T1000 (cell line): ENCODE measurements around the gene NUTM2B.
"Not testable (repeated sequence)": the region's sequence is repeated elsewhere in the genome, so short reads cannot be mapped to it uniquely, and the experiment has no call there.

ENCODE experiments used
- DNase-seq: peaks from one replicate; lab custom pipeline; 2025; ENCODE audit warnings: mixed read lengths; lab: John Stamatoyannopoulos, UW

Gene NUTM2B

DNA sequence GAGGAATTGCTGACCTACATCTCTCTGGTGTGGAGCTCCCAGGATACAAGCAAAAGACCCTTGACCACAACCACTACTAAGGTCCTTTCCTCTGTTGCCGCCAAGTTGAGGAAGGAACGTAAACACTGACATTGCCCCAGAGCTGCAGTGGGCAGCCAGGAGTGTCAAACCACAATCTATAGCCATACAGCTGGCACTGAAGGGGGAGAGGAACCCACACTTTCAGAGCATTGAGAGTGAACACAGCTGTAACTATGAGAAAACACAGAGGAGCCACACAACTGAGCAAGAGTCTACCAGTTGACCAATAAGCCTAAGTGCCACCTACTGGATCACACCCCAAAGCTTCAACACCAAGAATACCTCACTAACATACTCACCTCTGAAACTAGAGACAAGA lies 45.5 kb downstream of the NUTM2B start:
- not testable (repeated sequence) for DNase-seq

DNA sequence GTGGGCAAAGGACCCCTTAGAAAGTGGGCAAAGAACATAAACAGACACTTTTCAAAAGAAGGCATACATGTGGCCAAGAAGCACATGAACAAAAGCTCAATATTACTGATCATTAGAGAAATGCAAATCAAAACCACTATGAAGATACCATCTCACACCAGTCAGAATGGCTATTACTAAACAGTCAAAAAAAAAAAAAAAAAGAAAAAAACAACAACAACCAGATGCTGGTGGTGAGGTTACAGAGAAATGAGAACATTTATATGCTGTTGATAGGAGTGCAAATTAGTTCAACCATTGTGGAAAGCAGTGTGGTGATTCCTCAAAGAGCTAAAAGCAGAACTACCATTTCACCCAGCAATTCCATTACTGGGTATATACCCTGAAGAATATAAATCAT lies 50.6 kb downstream of the NUTM2B start:
- DNase-seq: not testable (repeated sequence)

DNA sequence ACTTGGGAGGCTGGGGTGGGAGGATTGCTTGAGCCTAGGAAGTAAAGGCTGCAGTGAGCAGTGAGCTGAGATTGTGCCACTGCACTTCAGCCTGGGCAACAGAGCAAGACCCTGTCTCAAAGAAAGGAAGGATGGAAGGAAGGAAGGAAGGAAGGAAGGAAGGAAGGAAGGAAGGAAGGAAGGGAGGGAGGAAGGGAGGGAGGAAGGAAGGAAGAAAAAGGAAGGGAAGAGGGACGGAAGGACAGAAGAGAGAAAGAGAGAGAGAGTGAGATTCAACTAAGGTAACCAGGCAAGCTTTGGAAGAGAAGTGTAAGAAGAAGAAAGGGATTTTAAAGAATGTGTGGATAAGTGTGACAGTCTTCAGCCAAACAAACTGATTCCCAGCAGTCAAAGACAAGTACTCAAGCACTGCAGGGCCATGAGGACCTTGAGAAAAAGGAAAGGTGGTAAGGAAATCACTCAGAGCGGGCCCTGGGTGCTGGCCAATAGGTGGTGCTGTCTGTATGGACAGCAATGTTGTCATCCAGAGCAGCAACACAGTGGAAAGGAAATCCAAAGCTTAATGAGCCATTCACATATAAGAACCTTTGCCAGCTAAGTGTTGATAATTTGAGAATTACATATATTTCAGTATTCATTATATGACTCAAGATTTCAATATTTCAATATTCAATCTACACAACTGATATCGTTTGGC lies 55.4 kb downstream of the NUTM2B start:
- DNase-seq: not testable (repeated sequence)
